Activated T-helper 9 cell treated with anti-CD3 and anti-CD28 coated beads, Interleukin-2, amount 50 U/mL, for 16 hours (primary cell): ENCODE measurements around the gene CCDC7.
"Not testable (repeated sequence)": the region's sequence is repeated elsewhere in the genome, so short reads cannot be mapped to it uniquely, and the experiment has no call there.

ENCODE experiments used
- DNase-seq: peaks from one replicate; pipeline ENCODE4 v3.0.0-alpha.2; 2020; ENCODE audit warnings: low read depth

CCDC7 gene

DNA sequence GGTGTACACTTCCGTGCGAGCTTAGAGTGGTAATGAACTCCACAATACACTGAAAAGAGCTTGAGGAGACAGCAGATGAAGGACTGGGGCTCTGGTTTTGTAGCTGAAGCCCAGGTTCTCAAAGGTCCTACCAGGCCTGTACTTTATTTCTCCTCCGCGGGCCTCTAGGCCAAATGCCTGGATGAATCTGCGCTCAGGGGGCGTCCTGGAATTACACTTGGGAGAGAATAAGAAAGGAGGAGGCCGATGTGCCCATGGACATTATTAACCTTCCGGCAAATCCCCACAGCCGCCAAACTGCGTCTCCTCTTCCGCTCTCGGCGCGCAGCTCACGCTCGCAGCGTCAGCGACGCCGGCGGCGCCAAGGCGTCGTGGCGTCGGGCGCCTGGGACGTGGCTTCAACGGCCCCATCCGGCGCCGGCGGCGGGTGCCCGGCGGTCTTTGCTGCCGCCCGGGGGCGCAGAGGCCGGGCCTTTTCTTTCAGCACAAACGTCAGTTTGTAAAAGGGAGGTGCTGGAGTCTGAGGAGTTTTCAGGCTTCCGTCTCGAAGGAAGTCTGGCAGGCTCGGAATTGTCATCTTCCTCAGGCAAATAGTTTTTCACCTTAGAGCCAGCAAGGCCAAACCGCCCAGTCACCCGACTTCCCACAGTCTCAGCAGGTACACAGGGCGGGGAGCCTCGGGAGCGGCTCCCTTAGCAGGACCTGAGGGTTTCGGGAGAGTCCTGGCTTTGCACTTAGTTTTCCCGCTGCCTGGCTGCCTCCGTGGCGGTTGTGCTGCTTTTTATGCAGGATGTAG lies at the start of gene CCDC7:
Gene CCDC7 (plus strand): TSS at position 401 of the 796 bp plus-strand sequence. CDS start 5,503 bp downstream, outside the sequence.
- peak; percentile 79 for DNase-seq

DNA sequence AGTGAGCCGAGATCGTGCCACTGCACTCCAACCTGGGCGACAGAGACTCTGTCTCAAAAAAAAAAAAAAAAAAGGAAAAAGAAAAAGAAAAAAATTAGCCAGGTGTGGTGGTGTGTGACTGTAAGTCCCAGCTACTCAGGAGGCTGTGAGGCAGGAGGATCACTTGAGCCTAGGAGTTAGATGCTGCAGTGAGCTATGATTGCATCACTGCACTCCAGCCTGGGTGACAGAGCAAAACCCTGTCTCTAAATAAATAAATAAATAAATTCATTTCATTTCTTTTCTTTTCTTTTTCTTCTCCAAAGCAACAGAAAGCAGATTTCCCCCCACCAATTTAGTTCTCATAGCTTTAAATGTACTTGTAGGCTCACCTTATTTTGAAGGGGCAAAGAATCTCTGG lies 48.8 kb upstream of the CCDC7 start:
- DNase-seq: not testable (repeated sequence)

DNA sequence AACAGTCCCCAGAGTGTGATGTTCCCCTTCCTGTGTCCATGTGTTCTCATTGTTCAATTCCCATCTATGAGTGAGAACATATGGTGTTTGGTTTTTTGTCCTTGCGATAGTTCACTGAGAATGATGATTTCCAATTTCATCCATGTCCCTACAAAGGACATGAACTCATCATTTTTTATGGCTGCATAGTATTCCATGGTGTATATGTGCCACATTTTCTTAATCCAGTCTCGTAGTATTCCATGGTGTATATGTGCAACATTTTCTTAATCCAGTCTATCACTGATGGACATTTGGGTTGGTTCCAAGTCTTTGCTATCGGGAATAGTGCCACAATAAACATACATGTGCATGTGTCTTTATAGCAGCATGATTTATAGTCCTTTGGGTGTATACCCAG lies 46.2 kb upstream of the CCDC7 start:
- not testable (repeated sequence) for DNase-seq

DNA sequence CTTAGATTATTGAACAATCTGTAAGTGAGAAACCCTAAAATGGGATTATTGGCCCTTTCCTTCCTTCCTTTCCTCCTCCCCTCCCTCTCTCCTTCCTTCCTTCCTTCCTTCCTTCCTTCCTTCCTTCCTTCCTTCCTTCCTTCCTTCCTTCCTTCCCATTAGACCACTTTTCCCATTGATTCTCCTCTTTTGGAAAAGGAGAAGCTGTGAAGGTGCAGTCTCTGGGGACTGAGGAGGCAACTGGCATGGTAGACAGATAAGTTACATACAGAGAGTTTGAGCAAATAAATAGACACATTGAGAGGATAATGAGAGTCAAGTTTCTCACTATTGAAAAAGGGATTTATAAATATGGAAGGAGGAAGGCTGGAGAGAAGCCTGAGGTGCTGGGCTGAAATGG lies 45.0 kb upstream of the CCDC7 start:
- no peak for DNase-seq

DNA sequence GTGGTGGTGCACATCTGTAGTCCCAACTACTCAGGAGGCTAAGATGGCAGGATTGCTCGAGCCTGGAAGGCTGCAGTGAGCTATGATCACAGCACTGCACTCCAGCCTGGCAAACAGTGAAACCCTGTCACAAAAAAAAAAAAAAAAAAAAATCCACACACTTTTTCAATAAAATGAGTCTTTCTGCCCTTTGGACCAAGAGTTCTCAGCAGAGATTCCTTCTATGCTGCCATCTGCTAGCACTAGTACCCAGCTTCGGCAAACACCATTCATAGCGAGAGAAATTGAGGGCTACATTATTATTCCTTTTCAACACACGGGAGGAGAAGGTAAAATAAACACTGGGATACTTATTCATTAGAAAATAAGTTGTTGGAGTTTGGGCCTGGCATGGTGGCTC lies 43.4 kb upstream of the CCDC7 start:
- DNase-seq: no peak

DNA sequence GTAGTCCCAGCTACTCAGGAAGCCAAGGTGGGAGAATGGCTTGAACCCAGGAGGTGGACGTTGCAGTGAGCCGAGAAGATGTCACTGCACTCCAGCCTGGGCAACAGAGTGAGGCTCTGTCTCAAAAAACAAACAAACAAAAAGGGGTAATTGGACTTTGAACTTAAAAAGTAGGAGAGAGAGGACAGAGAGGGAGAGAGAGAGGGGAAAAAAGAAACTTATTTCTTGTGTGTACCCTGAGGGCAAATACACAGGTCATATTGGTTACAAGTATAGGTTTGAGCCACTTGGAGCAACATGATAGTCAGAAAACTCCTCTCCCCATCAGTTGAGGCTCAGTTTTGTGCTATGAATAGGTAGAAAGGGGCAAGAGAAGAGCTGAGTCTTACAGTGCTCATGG lies 42.8 kb upstream of the CCDC7 start:
- DNase-seq: no peak

DNA sequence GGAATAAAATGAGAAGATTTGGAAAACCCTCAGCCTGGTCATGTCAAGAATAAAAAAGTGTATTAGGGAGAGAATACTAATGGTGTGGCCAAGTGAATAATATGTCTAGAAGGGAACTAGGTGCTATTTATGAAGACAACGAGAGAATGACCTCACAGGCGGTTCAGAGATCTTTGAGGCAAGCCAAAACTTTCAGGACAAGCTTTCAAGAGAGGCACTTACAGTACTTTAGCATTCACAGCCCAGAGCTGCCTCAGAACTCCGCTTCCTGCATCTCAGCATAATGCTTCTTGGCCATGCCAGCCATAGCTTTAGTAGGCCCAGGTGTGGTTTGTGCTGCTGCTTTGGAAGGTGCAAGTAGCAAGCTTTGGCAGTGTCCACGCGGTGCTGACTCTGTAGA lies 37.2 kb upstream of the CCDC7 start:
- no peak for DNase-seq

DNA sequence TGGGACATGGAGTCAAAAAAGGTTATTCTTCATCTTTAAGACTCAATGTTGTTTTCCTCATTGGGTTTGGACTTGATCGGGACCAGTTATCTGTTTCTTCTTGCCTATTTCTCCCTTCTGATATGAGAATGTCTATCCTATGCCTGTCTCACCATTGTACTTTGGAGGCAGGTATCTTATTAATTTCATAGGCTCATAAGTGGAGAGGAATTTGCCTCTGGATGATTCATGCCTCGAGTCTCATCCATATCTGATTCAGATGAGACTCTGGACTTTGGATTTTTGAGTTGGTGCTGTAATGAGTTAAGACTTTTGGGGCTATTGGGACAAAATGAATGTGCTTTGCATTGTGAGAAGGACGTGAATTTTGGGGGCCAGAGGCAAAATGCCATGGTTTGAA lies 36.2 kb upstream of the CCDC7 start:
- no peak for DNase-seq

DNA sequence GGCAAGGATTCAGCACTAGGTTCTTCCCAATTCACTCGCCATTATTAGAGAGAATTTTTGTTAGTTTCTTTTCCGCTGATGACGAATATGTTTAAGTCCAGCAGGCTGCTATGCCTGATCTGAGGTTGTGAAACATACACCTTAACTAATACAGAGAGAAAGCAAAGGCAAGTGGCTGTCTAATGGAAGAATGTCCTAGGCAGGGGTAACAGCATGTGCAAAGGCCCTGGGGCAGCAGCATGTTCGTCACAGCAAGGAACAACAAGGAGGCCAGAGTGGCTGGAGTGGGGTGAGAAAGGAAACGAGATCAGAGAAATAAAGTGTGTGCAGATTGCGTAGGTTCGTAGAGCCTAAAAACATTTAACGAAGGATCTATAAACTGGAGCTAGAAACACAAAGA lies 35.4 kb upstream of the CCDC7 start:
- DNase-seq: no peak

DNA sequence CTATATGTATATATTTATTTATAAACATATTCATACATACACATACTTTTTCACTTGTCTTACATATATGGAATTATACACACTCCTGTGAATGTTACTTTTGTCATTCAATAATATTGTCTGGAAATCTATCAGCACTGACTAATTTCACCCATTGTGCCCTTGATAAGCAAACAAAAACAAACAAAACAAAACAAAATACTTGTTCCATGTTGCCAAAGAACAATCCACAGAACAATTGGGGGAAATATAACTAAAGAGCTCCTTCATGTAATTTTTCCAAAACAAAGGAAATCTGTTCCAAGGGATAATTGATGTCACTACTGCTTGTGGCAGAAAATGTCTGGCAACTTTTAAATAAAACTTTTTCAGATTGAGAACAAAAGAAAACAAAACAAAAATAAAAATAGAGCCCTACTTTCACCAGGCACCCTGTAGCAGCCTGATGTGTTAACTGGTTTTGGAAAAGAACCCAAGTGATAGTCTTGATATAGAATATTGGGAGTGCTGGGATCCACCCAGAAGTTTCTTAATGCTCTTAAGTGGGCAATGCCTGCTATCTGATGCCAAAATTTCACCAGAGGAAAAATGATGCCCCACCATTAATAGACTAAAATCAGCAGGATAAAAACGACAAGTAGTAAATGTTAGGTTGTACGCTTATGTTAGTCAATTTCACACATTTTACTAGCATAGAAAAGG lies 34.0 kb upstream of the CCDC7 start:
- no peak for DNase-seq

DNA sequence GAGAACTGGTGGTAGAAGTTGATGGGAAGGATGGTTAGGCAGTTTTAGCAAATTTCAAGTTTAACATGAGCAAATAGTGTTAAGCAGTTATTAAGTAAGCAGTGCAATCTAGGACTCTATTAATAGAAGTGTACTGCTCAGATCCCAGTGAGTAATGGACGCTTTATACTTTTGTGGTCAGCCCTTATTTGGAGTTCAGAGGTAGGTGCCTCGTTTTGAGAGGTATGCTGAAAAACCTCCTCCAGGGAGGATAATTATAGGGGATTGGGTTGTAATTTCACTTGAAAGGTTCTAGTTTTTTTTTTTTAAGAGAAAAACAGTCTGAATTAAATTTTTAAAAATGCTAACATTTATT lies 33.5 kb upstream of the CCDC7 start:
- DNase-seq: no peak

DNA sequence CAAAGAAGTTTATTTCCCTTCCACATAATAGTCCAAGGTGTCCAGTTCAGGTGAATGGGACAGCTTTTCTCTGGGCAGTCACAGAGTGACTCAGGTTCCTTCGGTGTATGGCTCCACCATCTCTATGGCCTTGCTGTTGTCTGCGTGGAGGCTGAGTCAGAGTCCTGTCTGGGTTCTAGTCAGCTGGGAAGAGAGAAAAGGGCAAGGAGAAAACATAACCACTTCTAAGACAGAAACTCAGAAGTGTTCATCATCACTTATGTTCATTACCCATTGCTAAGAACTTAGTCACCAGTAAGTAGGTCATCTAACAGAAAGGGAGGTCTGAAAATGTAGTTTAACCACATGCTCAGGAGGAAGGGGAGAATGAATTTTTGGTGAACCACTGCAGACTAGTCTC lies 32.4 kb upstream of the CCDC7 start:
- peak; percentile 35 for DNase-seq

DNA sequence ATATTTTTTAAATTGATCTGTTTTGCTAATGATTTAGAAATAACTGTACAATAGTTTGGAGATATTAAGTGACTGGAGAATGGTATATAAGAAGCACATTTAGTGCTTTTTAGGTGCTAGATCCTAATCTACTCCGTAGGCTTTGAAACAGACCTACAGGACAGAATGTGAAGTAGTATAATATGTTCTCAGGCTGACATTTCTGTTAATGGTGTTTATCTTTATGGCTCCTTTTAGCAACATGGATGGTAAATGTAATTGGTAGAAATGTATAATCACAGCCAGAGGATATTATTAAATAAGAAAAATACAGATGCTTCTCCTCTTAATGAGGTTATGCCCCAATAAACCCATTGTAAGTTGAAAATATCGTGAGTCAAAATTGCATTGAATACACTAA lies 30.6 kb upstream of the CCDC7 start:
- no peak for DNase-seq

DNA sequence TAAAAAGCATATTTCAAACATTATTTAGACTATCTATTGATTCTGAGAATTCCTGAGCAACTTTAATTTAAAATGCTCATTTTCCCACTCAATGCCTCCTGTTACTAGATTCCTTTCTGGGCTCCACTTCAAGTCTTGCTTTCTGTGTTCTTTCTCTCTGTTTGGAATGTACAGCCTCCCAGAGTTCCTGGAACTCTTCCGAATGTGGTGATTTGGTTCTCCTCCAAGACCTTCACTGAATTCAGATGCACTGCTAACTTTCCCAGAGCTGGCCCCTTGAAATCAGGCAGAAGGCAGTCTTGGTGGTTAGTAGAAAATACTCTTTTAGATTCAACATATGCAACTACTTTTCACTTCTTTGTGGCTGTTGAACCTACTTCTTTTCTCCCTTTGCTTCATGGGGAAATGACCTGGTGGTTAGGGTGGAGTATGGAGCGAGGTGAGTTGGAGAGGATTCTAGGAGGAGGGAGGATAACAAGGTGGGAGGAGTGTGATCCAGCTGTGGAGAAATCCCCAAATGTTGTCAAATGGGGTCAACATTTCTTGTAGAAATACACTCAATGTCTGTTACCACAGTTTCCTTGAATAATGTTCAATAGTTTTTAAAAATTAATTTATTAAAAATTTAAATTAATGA lies 27.9 kb upstream of the CCDC7 start:
- no peak for DNase-seq

DNA sequence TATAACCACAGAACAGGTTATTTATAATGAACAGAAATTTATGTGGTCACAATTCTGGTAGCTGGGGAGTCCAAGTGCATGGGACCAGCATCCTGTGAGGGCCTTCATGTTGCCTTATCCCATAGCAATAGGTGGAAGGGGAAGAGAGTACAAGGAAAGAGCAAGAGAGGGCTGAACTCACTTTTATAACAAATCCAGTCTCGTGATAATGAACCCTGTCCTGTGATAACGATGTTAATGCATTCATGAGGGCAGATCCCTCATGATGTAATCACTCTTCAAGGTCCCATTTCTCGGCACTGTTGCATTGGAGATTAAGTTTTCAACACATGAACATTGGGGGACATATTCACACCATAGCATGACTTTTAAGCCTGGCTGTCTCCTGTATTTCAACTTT lies 27.4 kb upstream of the CCDC7 start:
- DNase-seq: no peak

DNA sequence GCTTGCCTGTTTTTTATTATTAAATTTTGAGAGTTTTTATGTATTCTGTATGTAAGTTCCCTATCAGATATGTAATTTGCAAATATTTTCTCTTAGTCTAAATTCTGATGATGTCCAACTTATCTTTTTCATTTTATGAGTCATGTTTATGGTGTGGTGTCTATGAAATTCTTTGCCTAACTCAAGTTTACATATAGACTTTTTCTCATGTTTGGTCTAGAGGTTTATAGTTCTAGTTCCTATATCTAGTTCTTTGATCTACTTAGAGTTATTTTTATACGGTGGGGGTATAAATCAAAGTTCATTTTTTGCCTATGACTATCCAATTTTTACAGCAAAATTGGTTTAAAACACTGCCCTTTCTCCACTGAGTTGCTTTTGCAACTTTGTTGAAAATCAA lies 26.3 kb upstream of the CCDC7 start:
- DNase-seq: no peak

DNA sequence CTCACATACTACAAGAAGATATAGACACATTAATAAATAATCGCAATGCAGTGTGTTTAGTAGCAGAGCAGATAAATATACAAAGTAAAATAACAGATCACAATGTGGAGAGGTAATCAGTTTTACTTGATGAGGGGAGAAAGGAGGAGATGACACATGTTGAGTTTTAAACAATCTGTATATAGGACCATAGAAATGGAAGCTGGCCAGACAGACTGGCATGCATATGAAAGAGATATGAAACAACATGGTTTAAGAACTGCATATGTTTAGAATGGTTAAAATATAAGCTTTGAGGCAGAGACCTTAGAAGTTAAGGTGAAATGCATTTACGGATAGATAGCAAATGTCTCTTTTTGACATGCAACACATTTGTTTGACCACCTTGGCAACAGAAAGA lies 19.8 kb upstream of the CCDC7 start:
- no peak for DNase-seq

DNA sequence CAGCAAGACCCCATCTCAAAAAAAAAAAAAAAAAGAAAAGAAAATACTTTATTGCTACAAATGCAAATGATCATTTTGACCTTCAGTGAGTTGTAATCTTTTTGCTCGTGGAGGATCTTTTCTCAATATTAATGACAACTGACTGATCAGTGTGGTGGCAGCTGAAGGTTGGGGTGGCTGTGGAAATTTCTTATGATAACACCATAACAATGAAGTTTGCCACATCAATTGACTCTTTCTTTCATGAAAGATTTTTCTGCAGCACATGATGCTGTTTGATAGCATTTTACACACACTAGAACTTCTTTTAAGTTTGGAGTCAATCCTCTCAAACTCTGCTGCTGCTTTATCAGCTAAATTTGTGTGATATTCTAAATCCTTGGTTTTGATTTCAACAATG lies 12.4 kb upstream of the CCDC7 start:
- no peak for DNase-seq

DNA sequence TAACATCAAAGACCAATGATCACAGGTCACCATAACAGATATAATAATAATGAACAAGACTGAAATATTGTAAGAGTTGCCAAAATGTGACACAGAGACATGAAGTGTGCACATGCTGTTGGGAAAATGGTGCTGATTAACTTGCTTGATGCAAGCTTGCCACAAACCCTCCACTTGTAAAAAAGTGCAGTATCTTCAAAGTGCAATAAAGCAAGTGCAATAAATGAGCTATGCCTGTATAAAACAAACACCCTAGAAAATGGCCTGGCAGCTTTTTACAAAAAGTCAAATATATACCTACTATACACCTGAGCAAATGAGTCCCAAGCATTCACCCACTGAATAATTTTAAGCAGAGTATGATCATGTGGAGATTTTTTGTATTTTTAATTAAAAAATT lies 9.7 kb upstream of the CCDC7 start:
- no peak for DNase-seq

DNA sequence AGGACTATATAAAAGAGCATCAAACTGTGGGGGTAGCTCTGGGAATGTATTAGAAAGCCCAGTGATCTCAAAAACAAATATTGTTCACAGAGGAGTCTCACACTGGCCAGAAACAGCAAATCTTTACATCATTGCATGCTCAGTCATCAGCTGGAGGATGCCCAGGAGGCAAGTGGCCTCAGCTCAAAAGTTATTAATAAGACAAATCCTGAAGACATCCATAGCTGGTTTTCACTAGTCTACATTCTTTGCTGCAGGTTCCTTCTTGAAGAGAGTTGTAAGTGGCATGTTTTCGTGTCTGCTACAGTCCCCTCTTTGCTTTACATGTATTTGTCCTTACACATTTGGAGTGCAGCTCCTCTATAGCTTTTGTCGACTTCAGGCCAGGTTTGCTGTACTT lies 8.6 kb upstream of the CCDC7 start:
- DNase-seq: no peak

DNA sequence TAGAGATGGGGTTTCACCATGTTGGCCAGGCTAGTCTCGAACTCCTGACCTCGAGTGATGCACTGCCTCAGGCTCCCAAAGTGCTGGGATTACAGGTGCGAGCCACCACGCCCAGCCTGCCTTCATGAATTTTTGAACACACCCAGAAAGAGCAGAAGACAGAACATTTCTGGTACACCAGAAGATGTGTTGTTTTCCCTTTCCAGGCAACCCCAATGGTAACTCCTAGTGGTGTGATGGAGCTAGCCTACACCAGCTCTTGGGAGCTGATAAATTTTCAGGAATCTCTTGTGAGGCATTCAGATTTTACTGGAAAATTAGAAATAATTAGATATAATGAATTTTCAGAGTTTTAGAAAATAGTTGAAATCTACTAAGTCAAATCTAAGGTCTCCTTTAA lies 904 bp upstream of the CCDC7 start:
- no peak for DNase-seq

DNA sequence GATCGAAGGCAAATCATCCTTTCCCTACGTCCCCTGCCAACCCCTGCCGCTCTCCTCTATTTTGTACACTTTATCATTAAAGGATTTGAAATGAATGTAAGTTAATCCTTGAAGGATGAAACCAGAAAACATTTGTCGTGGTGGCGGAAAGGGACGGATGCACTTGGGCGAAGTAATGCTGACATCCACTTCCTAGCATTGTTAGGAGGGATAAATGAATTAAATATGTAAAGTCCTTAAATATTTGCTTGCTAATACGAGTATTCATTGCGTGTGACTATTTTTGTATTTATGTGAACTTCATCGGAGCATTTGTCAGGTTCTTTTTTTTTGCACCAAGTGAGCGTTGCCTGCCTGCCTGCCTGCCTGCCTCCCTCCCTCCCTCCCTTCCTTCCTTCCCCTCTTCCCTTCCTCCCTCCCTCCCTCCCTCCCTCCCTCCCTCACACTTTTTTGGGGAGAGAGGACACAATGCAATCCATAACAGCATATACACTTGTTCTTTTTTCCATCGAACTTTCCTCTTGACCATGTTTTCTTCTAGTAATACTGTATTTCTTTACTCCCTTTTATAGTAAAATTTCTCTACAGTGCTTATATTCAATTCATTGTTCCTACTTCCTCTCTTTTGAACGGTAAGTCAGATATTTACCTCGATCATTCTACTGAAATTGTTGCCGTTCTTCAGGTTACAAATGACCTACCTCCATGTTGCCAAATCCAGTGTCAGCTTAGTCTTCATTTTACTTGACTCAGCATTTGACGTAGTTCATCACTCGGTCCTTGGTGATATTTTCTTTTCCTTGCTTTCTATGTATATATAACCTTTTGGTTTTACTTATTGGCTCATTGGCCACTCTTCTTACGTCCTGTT lies 831 bp downstream of the CCDC7 start:
- DNase-seq: no peak
